Activated CD4-positive, alpha-beta T cell treated with anti-CD3 and anti-CD28 coated beads for 1 hour (primary cell): Measurements from ENCODE around the gene AK8.
"Not testable (repeated sequence)": the region's sequence is repeated elsewhere in the genome, so short reads cannot be mapped to it uniquely, and the experiment has no call there.

Experiments
- DNase-seq: peaks from one replicate; pipeline ENCODE4 v3.0.0-alpha.2; 2020

Gene AK8

DNA sequence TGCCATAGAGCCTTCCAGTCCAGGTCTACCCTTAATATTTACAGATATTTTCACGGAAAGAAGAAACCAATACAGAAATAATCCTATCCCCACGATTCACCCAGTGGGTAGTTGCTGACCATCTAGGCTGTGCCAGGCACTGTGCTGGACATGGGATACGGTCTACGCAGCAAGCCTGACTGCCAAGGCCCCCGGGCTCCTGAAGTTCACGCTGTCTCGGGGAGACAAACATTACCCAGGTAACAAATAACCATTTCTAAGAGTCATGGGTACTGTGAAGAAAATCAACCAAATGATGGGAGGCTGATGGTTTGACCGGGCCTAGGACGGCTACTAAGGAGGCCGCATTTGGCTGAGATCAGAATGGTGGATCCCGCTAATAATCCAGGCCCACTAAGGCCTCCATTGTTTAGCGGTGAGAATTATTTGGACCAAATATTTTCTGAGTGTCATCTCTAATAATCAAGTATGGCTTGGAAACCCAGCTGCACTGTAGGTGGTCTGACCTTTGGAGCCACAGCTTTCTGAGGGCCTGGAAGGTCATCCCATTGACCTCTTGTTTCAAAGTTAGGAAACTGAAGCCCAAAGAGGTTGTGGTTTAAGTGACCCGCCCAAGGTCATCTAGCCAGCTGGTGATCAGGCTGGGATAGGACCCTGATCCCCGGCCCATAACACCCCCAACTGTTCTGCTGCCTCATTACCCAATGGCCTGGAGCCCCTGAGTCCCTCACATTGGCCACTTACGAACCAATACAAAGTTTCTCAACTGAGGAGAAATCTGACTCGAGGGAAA lies 82.4 kb downstream of the AK8 start:
- DNase-seq = no peak

GRCh38 chr9:132794730-132795380 lies 83.2 kb downstream of the AK8 start:
- no peak for DNase-seq

GRCh38 chr9:132793606-132794580 lies 84.2 kb downstream of the AK8 start:
- no peak for DNase-seq

DNA sequence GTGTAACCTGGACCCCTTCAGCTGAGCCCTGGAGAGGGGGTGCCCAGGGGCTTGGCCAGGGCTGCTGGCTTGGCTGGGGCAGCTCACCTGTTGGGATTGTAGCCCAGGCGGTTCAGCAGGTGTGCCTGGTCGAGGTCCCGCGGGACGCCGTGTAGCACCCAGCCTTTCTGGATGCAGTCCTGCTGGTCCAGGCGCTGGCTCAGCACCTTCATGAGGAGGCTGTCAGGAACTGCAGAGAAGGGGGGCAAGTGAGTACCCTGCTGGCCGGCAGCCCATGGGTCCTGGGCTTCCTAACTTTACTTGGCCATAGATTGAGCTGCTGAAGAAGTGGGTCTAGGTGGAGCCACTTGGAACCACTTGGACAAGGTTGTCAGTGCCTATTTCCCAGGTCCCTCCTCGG lies 85.5 kb downstream of the AK8 start:
- DNase-seq = no peak

- no peak for DNase-seq
These were observed 86.3 kb downstream of the AK8 start for GRCh38 chr9:132791699-132792240.

GRCh38 chr9:132789719-132790118 lies 88.4 kb downstream of the AK8 start:
- no peak for DNase-seq

DNA sequence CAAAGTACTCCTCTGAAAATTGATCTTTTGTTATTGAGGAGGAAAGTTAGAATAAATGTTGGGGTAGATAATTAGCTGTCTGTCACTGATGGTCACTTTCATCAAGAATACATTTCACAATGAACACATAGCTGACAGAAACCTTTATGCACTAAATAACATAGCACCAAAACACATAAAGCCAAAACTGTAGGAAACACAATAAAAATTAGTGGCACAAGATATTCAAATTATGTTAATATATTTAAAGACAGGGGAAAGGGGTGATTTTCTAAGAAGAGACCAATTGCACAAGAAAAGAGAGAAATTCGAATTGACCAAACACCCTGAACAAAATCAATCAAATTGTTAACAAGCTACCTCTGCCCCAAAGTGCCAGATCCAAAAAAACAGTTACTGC lies 89.7 kb downstream of the AK8 start:
- no peak for DNase-seq

- no peak for DNase-seq
These were observed 90.3 kb downstream of the AK8 start for GRCh38 chr9:132787748-132788159.

DNA sequence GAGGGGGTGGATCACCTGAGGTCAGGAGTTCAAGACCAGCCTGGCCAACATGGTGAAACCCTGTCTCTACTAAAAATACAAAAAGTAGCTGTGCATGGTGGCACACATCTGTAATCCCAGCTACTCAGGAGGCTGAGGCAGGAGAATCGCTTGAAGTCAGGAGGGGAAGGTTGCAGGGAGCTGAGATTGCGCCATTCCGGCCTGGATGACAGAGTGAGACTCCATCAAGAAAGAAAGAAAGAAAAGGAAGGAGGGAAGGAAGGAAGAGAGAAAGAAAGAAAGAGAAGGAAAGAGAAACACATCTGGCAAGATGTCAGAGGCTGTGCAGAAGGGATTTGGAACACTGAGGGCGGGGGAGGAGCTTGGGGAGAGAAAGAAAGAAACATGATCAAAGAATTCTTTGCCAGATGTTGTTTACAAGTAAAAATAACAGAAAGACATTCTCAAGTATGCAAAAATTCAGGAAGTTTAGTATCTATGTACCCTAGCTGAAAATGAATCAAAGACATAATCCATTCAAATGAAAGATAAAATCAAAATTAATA lies 93.7 kb downstream of the AK8 start:
- DNase-seq = no peak

GRCh38 chr9:132783006-132783405 lies 95.1 kb downstream of the AK8 start:
- DNase-seq = no peak

GRCh38 chr9:132782037-132782436 lies 96.0 kb downstream of the AK8 start:
- no peak for DNase-seq

DNA sequence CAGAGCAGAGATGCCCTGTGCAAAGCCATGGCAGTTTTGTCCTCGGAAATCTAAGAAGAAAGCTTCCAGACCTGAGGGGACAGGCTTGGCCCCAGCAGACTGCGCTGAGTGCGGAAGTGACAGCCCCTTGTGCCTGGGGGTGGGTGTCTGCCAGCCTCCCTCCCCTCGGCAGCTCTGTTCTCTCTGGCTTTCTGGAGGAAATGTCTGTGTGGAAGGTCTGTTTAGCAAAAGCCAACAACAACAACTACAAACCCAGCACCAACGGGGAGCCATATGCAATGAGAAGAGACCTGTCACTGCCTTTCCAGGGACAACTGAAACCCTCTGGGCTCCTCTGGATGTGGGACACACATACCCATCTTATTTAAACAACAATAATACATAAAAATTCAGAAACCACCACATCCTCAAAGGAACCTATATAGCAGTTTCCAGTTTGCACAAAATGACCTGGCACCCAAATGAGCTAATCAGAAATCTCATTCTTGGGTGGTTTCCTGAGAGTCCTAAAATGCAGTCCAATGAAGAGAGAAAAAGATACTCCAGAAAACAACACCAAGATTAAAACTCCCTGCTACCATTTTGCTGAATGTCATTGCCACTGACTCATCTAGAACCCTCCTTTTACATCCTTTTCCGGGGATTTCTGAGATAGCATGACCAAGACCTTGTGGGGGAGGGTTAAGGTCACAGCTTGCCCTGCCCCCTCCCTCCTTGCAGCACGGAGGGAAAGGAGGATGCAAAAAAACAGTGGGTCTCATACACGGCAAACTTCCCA lies 97.7 kb downstream of the AK8 start:
- no peak for DNase-seq

- DNase-seq = no peak
These were observed 101.2 kb downstream of the AK8 start for GRCh38 chr9:132776891-132777290.

DNA sequence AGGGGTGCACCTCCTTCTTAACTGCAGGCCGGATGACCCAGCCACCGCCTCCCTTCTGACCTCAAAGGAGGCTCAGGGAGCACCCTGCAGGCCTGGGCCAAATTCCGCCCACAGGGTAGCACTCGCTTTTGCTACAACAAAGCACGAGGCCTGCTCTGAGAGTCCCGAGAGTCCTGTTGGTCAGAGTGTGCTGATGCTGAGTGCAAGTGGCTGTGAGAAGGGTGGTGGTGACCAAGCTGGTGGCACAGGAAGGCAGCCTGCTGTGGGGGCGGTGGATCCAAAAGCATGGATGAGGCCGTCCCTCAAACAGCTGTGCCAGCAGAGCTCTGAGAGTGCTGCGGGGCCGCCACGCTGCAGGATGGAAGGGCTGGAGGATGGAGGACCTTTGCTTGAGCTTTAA lies 101.8 kb downstream of the AK8 start:
- no peak for DNase-seq

- DNase-seq = no peak
These were observed 102.4 kb downstream of the AK8 start for GRCh38 chr9:132775720-132776119.

GRCh38 chr9:132774886-132775285 lies 103.2 kb downstream of the AK8 start:
- DNase-seq = no peak

DNA sequence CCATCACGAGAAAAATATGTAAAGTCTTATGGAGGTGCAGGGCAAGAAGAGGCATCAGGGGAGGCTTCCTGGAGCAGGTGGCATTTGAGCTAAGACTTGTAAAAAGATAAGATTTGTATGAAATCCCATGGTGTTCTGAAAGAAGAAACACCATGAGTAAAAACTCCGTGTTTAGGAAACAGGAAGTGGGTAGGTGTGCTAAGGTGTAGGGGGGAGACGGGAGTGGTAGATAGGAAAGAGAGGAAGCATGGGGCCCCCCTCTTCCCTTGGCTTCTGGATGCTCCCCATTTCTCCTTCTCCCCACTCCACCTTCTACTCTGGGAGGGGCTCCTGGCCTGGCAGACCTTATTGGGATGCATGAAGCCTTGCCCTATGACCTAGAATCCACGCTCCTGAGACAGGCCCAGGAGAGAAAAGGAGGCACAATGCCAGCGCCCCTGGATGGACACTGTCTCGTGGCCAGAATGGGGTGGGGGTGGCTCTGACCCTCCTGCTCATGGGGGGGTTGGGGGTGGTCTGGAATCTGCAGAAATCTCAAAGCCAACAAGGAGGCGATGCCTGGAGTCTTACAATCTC lies 104.2 kb downstream of the AK8 start:
- no peak for DNase-seq

GRCh38 chr9:132773093-132773492 lies 105.0 kb downstream of the AK8 start:
- no peak for DNase-seq

- DNase-seq = not testable (repeated sequence)
These were observed 106.3 kb downstream of the AK8 start for GRCh38 chr9:132771752-132772151.

- DNase-seq = no peak
These were observed 107.2 kb downstream of the AK8 start for GRCh38 chr9:132770770-132771310.
